Measurements from ENCODE around the gene ADAM19.

ADAM19 gene

DNA sequence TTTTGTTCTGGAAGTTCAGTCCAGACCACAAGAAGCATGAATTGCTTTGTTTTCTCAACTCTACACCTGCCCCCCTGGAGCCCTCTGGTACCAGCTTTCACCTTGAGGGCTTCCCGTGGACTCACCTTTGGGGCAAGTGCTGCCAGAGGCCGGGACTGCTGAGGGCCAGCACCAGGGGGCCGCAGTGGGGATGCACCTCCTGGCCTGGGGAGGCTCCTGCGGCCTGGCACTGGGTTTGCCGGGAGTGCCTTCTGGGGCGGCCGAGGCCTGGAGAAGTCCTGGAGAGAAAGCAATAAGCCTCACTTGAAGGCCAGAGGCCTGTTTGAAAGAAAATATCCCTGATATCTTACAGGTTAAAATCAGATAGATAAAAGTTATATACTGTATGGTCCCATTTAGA is 93.9 kb downstream of the ADAM19 start:
- DNase-seq, result no peak

DNA sequence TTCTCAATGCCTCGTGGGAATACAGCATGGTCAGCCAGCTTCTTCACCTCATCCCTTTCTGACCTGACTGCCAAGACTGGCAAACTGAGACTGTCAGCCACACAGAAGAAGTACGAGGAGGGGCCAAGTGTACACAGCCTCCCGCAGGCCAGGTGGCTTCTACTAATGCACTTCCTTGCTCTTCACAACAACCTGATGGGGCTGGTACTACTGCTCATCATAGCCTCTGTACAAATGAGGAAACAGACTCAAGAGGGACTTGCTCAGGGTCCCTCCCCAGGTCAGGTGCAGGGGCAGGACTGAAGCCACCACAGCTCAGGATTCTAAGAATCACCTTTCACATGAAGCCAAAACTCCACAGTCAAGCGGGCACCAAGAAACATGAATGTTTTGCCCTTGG is 94.3 kb downstream of the ADAM19 start:
- DNase-seq, result no peak

DNA sequence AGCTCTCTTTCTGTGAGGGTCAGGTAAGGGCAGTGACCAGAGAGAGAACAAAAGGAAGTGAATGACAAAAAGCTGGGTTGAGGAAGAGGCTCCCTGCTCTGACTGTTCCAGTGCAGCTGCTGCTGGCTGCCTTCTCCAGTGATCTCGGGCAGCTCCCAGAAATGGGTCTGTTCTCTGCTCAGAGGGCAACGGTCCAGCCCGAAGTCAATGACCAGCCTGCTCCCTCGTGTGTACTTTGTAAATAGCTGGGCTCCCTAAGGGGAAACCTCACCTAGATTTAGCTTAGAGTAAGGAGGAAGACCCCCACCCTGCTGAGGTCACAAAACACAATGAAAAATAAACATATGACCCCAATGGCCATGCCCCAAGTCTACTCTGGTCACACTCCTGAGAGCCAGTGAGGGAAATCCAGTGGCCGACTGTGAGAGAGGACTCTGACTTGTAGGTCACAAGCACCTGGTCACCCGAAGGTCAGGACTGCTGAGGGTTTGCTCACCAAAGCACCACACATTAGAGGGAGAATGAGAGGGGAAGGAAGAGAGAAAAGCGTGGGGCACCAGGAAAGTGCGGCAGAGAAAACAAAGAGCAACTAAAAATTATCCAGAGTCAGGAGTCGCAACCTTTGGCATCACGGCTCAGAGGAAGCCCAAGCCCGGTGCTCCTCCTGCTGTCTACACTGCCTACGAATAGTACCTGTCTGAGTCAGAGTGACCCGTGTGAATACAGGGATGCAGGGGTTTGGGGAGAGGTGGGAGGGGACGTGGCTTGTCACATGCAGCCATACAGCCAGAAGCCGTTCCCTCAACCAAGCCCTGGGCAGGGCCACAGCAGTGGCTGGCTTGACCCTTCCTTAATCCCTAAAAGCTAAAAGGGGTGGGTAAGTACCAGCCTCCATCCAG is 95.7 kb downstream of the ADAM19 start:
- DNase-seq, result no peak

DNA sequence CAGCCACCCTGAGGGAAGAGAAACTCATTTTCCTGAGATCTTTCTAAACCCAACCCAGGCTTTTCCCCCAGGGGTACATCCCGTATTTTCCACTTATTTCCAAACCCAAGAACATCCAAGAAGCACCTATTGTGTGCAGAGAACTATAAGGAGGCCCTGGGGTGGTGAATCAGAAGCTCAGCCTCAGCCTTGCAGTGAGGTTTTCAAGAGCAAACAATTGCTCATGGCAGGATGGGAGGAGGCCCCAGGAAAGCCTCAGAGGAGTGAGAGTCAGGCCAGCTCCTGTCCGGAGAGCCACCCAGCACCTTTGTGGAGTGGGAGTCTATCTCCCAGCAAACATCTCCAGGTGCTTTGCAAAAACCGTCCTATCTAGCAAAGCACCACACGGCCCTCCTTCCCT is 96.4 kb downstream of the ADAM19 start:
- no peak for DNase-seq

DNA sequence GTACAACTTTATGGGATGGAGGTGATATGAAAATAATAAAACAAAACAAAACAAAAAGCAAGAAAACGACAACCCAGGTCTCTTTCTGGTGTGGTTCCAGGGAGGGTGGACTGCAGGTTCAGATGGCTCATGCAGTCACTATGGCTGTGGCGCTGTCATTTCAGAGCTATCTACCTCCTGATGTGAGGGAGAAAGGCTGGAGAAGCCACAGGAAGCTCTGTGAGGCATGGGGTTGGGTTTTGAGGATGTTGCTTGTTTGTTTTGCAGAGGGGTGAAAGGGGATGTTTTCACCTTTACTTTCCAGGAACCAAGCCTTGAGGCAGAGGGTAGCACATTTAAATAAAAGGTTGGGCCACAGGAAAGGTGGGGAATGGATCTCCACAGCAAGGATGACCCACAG is 96.8 kb downstream of the ADAM19 start:
- DNase-seq, result no peak

DNA sequence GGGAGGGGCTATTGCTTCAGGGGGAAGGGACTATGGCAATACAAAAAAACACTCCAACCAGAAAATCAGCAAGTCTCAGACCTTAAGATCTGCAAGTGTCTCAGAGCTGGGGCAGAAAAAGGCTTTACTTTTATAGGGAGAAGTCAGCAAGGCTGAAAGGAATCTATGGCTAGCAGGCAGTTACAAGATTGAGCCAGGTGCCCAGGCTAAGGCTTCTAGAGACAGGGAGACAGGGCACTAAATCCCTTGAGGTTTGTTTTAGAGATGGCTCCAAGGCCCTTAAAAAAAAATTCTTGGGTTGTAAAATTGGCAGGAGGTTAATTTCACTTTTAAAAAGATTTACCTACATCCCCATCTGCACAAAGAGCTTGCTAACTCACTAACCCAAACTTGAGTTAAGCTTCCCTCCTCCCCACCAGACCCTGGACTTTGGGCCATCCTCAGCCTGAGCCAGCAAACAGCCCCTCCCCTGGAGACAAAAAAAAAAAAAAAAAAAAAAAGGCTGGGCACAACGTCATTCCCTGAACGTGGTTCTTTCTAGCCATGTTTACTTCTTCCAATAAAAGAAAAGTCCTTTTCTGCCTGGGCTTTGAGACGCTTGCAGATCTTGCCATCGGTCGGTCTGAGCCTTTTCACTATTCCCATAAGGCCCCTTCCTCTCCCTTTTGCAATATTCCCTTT is 97.6 kb downstream of the ADAM19 start:
- no peak for DNase-seq

DNA sequence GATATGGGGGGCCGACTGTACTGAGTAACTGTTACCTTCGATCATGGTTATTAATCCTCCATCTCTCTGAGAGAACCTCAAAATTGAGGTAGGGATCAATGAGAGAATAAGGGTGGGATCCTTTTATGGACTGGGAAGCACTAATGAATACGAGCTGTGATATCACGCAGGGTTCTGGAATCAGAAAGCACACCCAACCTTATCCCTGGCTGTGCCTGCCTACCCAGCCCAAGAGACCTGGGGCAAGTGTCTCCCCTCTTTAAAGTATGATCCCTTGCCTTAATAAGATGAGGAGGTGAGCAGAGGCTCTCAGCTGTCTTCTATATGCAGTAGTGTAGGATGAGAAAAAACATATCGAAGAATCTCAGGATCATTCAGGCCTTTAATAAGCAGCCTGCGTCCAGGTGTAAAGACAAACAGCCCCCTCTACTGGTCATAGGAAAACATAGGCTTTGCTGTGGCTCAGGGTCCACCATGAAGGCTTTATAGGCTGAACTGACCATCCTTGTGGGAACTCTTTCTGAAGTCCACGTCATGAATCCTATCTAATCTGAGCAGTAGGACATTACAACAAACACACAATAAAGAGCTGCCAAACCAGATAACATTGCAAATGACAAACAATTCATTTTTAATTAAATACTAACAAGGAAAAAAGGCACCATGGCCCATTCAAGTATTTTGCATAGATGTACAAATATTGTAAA is 98.7 kb downstream of the ADAM19 start:
- peak; percentile 74 for DNase-seq

DNA sequence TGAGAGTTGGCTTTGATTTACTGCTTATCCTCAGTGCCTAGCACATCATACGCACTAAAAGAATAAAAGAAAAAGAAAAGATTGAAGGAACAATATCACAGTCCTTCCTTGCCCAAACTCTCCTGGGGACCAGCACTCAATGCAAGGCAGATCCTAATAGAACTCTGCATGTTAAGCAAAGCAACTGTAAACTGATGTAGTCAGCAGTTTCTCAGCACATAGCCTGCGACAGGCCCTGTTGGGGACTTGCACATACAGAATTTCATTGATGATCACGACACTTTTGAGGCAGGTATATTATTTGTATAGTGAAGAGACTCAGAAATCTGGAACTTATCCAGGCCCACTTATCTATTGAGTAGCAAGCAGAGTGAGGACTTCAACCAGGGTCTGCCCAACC is 100.1 kb downstream of the ADAM19 start:
- no peak for DNase-seq

DNA sequence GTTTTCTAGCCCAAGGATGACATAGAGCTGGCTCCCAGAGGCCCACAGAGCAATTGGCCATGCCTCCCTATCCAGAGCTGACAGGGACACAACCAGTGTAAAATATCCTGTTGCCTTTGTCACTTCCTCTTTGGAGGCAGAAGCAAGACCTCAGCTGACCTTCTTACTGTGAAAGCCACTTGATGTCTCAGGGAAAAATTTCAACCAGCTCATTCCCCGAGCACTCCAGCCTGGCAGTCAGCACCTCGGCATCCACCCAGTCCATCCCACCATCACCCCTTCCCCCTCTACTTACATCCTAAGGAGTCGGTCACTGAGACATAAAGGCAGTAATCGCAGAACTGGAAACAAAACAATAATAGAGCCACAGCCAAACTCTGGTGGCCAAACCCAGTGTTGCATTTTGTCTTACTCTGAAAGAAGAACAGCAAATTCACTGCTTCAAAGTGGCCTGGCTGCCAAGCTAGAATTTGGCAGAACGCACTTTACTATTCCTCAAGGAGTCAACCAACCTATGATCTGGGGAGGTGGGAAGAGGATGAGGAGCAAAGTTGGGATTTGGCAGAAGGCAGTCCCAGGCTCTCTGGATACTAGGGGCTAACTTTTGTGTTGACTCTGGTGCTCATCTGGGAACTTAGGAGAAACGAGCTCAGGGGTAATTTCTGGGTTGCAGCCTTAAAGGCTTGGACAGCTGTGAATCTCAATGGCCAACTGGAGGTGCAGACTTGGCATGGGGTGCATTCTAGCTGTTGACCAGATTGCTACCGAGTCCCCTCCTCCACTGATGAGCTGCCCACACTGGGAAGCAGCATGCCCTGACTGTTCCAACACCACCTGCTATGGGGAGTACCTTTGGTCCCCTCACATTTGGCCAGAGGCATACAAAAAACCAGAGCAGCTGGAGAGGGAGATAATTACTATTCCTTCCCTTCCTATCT is 101.9 kb downstream of the ADAM19 start:
- DNase-seq, result peak; percentile 61

DNA sequence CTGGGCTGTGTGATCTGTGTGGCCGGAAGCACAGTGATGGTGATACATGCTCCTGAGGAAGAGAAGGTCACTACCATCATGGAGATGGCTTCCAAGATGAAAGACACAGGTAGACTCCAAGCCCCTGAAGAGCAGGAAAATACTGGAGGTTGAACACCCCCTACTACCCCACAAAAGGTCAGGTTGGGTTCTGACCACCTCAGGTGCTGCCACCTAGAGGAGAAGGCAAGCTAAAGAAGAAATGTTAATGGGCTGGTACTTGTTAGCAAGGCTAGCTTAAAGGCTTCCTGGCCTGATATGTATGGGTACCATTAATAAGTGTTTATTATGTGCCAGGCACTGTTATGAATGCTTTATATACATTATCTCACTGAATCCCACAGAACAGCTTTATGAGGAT is 103.9 kb downstream of the ADAM19 start:
- peak; percentile 32 for DNase-seq

DNA sequence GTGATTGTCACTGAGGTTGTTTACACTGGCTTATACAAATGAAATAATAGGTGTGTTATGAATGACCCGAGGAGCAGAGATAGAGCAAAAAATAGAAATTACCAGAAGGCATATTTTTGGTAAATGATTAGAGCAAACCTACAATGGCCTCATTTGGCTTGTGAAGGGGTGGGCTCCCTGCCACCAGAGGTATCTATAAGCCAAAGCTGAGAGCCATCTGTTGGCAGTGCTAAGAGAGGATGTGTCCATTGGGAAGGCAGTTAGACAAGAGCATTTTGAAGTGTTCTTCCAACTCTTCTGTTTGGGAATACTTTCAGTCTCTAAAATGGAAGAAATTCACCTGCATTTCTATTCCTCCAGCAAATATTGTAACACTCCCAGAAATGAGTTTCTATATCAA is 104.9 kb downstream of the ADAM19 start:
- no peak for DNase-seq

DNA sequence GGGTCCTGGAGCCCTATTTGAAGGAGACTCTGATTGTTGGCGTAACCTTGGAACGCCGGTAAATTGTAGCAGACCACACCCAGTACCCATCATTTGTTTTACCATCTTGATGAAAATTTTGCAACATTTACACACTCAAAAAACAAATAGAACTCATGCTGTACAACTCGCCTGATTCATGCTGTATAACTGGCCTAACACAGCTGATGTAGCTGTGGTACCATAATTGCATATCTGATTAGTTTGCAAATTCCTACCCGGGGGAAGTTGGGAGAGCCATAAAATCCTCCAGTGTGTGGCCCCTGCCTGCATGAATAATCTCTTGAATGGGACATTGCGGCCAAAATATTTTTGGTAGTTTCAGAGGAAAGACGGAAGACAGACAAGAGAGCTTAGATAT is 105.9 kb downstream of the ADAM19 start:
- peak; percentile 61 for DNase-seq

DNA sequence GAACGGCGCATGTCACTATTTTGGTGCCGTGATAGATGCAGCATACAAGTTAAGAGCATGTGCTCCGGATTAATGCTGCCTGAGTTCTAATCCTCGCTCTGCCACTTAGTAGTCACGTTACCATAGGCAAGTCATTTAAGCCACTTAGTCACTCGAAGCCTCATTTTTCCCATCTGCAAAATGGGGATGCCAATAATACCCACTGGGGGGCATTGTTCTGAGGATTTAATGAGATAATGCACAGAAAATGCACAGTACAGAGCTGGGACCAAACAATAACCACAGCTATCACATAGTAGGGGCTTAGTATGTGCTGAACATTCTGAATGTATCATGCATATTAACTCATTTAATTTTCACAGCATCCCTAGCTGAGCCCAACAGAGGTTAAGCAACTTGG is 106.5 kb downstream of the ADAM19 start:
- no peak for DNase-seq

DNA sequence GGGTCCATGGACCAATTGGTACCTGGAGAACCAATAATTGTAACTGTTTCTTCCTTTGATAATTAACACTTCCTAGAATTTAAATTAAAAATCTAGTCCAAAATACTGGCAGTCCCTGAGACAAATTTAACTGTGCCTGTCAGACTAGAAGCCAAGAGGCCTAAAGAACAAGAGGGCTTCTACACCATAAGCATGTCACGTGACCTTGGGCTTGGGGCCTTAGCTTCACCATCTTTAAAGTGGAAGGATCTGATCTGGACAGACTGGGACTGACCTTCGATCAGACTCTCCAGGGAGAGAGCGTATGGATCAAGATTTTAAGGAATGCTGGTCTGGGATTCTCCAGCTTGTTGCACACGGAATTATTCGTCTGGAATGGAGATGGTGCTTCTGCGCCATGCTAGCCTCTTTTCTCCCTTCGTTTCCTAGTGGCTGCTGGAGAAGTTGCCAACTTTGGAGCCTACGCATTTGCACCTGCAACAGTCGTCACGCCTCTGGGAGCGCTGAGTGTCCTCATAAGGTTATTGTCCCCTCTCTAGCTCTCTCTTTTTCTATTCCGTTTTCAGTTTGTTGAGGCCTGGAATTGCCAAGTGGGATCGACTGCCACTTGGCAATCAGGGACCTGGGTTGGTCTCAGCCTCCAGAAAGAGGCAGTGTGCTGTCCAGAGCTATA is 107.1 kb downstream of the ADAM19 start:
- no peak for DNase-seq

DNA sequence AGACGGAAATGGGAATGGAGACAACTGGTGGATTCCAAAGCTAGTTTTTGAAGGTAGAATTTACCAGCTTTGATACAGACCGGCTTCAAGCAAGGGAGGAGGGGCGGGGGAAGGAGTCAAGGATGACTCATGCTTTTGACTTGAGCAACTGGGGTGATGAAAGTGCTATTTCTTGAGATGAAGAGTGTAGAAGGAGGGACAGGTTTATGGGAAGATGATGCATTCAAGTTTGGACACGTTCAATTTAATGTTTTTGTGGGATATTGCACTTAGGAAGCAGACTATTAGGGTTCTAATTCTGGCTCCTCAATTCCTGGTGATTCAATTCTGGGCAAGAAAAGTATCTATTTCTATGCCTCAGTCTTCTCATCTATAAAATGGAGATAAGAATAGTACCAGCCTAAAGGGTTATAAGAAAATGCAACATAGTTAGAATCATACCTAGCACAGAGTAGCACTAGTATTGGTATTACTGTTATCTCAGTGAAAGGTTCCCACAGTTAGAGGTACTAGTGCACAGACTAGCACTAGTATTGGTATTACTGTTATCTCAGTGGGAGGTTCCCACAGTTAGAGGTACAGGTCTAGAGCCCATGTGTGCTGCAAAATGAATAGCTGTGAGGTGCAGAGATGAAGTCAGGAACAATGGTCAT is 110.9 kb downstream of the ADAM19 start:
- peak; percentile 96 for DNase-seq

DNA sequence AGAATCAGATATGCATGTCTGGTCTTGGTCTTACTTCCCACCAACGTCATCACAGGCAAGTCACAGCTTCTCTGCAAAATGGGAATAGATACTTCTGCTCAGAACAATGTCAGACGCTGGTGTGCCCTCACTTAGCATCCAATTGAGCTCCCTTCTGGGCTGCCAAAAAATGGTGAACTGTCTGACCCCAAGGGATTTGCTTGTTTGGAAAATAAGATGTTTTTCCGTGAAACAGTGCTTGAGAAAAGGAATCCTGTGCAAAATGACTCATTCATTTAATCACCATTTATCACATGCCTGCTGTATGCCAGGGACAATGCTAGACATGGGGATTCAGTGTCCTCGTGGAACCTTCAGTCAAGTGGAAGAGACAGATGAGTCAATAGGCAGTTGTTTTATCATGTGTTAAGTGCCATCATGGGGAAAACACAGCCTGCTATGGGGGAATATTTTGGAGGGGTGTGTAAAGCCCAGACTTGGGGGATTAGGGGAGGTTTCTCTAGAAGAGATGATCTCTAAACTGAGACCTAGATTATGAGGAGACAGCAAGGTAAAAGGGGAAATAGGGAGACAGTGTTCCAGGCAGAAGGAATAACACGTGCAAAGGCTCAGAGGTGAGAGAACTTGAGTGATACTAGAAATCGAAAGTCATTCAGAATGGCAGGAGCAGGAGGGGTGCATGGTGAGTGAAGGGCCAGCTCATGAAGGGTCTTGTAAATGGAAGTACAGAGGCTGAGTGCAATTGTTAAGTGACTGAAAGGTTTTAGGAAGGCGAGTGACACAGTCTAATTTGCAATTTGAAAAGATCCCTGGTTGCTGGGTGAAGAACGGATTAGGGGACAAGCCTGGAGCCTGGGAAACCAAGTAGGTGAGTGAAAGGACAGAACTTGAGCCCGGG is 111.7 kb downstream of the ADAM19 start:
- peak; percentile 89 for DNase-seq

DNA sequence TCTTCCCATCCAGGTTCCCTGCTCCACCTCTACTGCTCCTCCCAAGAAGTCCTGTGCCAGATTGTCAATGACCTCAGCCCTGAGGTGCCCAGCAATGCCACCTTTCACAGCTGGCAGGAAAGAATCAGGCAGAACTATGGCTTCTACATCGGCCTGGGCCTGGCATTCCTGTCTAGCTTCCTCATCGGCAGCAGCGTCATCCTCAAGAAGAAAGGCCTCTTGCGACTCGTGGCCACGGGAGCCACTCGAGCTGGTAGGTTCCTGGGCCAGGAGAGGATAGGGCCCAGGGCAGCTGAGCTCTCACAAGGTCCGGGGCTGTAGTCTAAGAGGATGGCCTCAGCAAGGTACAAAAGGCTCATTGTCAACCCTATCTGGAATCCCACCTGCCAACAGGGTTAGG is 112.5 kb downstream of the ADAM19 start:
- DNase-seq, result peak; percentile 38

DNA sequence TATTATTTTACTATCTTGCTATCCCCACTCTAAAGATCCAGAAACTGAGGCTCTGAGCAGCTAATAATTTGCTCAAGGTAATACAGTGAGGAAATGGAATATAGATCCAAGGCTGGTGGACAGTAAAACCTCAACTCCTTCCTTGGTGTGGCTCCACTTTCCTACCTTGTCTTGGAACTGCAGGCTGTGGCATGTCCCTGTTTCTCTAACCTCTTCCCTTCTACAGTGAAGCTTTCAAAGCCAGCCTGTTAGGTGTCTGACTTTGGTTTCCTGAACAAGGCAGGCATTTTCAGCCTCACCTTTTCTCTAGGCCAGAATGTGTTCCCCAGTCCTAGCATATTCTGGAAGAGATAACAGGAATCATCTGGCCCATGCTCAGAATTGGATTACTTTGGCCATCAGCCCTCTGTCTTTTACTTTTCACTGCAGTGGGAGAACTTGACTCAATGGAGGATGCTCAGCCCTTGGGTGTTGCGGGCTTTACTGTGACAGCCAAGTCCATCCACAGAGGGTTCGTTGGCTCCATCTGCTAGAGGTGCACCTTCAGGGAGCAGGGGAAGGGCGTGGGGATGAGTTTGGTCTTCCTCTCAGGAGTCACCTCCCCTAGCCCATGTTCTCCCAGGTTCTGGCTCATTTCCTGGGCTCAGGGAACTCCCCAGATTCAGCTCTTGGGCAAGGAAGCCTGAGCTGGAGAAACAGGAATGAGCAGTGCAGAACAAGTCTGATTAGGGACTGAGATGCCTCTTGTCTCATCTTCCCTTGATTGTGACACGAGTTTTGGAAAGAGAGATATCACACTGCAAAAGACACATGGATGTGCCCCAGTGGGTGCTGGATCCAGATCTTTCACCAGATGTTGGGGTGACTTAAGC is 114.4 kb downstream of the ADAM19 start:
- no peak for DNase-seq

All from fibroblast of skin of right quadriceps (primary cell).